Activated CD4-positive, CD25-positive, alpha-beta regulatory T cell (primary cell): ENCODE measurements around the gene RNF214.
A peak's percentile ranks its signal among the peaks of the same experiment; 100 is the strongest.
"Not testable (repeated sequence)": the region's sequence is repeated elsewhere in the genome, so short reads cannot be mapped to it uniquely, and the experiment has no call there.

Experiments
- DNase-seq, 4 experiments: peaks; one replicate each; lab custom pipeline; 2025; lab: John Stamatoyannopoulos, UW

The RNF214 gene

DNA sequence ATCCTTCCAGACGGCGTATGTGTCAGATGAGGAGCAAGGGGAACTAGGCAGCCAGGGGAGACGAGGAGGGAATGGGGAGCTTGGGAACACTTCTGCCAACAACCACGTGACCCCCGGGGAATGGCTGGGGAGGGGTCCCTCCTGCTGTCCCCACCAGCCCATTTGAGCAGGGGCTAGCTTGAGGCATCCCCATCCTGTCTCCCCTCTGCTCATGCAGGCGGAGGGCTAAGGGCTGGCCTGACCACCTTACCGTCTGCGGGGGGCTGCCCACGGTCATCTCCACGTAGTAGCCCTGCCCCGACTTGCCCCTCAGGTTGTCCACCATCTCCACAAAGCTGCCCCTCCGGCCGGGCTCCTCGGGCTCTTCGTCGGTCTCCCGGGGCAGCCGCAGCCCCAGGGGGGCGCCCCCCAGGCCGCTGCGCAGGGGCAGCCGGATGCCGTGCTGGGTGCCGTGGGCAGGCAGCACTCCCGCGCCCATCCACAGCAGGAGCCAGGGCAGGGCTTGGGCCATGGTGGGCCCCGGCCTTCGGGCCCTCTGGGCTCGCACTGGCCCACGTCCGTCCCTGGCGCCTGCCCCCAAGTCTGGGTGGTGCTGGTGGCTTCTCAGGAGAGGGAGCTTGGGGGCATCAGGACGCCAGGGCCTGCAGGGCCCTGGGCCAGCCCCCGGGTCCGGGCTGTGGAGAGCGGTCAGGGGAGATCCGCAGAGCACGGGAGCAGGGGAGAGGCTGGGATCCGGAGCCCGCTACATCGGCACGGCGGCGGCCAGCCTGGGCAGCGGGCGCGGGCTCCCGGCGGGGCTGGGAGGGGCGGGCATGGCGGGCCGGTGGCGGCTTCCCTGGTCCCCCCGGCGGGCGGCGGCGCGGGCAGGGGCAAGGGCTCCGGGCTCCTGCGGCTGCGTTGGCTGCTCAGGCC, 83.1 kb downstream of the RNF214 start:
- peak in 1 of 4 experiments; percentile 15 for DNase-seq

DNA sequence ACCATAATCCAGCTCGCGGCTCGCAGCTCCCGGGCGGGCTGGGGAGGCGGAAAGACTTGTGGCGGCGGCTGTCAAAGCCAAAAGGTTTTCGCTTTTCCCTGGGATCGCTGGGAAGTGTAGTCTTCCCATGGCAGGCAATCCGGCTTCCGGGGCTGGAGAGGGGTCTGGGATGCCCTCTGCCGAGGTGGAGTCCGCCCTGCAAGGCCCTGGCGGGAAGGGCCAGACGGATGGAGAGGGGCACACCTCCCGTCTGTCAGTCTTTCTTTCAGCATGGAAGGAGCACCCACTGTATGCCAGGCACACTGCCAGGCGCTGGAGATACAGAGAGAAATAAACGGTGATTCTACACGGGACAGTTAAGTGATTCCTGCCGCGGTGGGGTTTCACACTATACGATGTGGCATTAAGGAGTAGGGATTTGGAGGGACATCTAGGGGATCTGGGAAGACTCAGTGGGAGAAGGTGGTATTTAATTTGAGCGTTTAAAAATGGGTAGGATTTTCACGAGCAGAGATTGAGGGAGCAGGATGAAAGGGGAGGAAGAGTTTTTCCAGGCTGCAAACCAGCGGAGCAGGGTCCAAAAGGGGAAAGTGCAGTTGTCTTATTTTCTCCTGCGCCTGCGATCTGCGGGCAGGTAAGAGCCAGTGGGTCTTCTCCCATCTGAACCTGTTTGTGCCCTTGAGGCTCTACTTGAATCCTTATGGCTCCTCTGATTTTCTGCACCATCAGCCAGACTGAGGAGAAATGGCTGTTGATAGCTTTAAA, 83.9 kb downstream of the RNF214 start, which contains the start of gene BACE1:
Gene BACE1, minus strand, starts transcription at position 60 of the 765 bp plus-strand sequence. CDS start 461 bp downstream, outside the sequence.
- no peak for DNase-seq

DNA sequence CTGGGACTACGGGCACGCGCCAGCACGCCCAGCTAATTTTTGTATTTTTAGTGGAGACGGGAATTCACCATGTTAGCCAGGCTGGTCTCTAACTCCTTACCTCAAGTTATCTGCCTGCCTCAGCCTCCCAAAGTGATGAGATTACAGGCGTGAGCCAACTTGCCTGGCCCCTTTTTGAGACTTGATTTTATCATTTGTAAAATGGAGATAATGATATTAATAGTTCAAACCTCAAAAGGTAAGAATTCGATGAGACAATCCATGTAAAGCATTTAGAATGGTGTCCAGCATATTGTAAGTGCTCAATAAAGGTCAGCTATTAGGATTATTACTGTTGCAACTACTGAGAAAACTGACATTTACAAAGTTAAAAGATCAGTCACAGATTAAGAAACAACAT, 86.3 kb downstream of the RNF214 start:
- no peak for DNase-seq

- DNase-seq = no peak
Observed at GRCh38 chr11:117319214-117319840, 86.9 kb downstream of the RNF214 start.

DNA sequence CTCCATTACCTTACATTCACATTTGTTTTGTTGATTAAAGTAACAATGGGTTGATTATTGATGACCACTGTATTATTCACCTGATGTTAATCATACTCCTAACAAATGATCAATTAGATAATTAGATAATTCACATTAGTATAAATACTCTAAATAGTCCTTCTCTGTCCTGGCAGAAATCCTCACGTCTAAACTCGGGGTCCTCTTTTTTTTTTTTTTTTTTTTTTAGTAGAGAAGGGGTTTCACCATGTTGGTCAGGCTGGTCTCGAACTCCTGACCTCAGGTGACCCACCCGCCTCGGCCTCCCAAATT, 94.7 kb downstream of the RNF214 start:
- not testable (repeated sequence) for DNase-seq

- DNase-seq = peak; percentile 90 to 93 (median 92)
Observed at GRCh38 chr11:117327567-117328374, 95.3 kb downstream of the RNF214 start, which contains the start of gene CEP164. Gene CEP164, plus strand, starts transcription at chr11:117327854. Its CDS starts 10,733 bp downstream, at chr11:117338587.

GRCh38 chr11:117328375-117329010, 96.0 kb downstream of the RNF214 start:
- no peak for DNase-seq

DNA sequence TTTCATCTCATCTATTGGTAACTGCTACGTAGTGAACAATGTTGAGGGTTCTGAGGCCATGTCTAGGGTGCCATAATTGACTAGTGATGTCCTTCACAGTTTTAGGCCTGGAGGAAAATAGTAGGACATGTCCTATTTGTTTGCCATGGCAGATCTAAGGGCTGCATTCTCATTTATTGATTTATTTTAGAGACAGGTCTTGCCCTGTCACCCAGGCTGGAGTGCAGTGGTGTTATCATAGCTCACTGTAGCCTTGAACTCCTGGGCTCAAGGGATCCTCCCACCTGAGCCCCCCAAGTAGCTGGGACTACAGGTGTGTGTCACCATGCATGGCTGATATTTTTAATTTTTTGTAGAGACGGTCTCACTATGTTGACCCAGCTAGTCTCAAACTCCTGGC, 100.4 kb downstream of the RNF214 start:
- DNase-seq = no peak

- DNase-seq = no peak
Observed at GRCh38 chr11:117333917-117334316, 101.4 kb downstream of the RNF214 start.

- no peak for DNase-seq
Observed at GRCh38 chr11:117334896-117335295, 102.4 kb downstream of the RNF214 start.

DNA sequence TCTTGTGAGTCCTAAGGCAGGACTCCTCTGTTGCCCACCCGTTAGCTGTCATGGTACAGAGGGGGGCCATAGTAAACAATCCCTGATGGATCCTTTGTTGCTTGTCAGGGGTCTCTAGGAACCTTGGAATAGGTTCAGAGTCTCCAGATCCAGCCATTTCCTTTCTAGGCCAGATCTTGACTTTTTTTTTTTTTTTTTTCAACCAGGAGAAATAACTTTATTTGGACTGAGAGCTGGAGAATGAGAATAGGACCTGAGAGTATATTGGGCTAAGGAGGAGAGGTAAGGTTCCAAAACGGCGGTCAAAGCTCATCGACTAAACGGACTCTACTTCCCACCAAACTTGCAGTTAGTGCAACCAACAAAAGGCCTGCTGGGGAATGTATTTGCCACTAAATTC, 102.9 kb downstream of the RNF214 start:
- no peak for DNase-seq
